HL-60 (cell line): ENCODE measurements around the gene ALK.

Experiments used
- CTCF ChIP-seq: IDR thresholded peaks from one replicate; pipeline ENCODE4 v1.5.1; 2011; ENCODE audit warnings: low read length, control low read depth, inconsistent platforms; ENCODE audit not compliant: insufficient read depth
- POLR2AphosphoS5 ChIP-seq: IDR thresholded peaks from 2 replicates; pipeline ENCODE4 v1.6.1; 2012; ENCODE audit warnings: low read depth
- REST ChIP-seq: IDR thresholded peaks from 2 replicates; pipeline ENCODE4 v1.6.1; 2012; ENCODE audit warnings: low read depth; ENCODE audit not compliant: insufficient replicate concordance

- no peak for TF ChIP-seq CTCF
- no peak for TF ChIP-seq REST
- no peak for TF ChIP-seq POLR2AphosphoS5
These were observed 630.9 kb downstream of the ALK start for GRCh38 chr2:29290293-29291047.
